ENCODE measurements around the gene ROR2. TPM values are rescaled to one million over a fixed set of nuclear protein-coding genes. Genes with fewer than 3 reads are reported as not detected.

Gene ROR2
- total and polyA plus RNA-seq, 4 donors = 2.7 to 32.3 (median 9.2) TPM

GRCh38 chr9:91572044-91572443 lies 378.0 kb downstream of the ROR2 start:
- Histone ChIP-seq H3K27me3 (ENCODE audit: control insufficient read depth in 3 of 3, insufficient read depth in 3 of 3, low read length in 2 of 3) (no peaks in the 10 kb centered on the region), H3K27ac (ENCODE audit: low read depth in 1 of 2, low read length in 1 of 2) (no peak overlapping the region), H3K4me1 (ENCODE audit: control insufficient read depth in 5 of 5, insufficient read depth in 5 of 5, low read length in 5 of 5) (no peaks in the 10 kb centered on the region), H3K36me3 (ENCODE audit: control insufficient read depth in 4 of 4, insufficient read depth in 4 of 4, low read length in 4 of 4) (no peaks in the 10 kb centered on the region), H3K4me3 (no peak overlapping the region), H3K9ac (ENCODE audit: insufficient read depth in 1 of 2, low read length in 2 of 2) (no peak overlapping the region), H3K9me3 (ENCODE audit: control insufficient read depth in 4 of 4, insufficient read depth in 3 of 4, low read length in 3 of 4) (peaks cover 0 to 10% (median 3%) of the 10 kb centered on the region in 4 donors)
- peak in 1 of 3 donors; percentile 25 for DNase-seq
- WGBS, 2 donors = 46 to 60% methylated on average over 4 of the region's 4 CpGs
- TF ChIP-seq, protein P1, sequence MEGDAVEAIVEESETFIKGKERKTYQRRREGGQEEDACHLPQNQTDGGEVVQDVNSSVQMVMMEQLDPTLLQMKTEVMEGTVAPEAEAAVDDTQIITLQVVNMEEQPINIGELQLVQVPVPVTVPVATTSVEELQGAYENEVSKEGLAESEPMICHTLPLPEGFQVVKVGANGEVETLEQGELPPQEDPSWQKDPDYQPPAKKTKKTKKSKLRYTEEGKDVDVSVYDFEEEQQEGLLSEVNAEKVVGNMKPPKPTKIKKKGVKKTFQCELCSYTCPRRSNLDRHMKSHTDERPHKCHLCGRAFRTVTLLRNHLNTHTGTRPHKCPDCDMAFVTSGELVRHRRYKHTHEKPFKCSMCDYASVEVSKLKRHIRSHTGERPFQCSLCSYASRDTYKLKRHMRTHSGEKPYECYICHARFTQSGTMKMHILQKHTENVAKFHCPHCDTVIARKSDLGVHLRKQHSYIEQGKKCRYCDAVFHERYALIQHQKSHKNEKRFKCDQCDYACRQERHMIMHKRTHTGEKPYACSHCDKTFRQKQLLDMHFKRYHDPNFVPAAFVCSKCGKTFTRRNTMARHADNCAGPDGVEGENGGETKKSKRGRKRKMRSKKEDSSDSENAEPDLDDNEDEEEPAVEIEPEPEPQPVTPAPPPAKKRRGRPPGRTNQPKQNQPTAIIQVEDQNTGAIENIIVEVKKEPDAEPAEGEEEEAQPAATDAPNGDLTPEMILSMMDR (IDR thresholded peaks at IDR 0.05; ENCODE audit: control extremely low read depth, extremely low read depth) = no peak
- no peak for ATAC-seq (ENCODE audit: insufficient read depth, low FRiP score)

DNA sequence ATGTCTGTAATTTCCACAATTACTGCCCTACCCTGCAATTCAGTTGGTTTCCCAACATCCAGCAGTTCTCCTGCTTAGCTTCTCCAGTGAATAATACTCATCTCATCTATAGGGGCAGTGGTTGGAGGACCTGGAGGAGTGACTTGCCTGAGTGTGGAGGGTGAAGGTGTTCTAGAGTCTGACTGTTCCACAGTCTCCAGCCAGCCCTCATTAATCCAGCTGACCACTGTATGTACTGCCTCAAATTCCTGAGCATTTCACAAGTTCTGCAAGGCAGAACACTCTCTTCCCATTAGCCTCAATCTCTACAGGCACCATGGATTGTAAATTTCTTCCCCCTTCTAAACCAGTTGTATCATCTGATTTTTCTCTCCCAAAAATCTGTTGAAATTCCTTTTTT lies 379.0 kb downstream of the ROR2 start:
- DNase-seq (no peak), ATAC-seq (ENCODE audit: insufficient read depth, low FRiP score) (no peak)
- H3K9ac ChIP-seq (ENCODE audit: insufficient read depth in 1 of 2, low read length in 2 of 2) = no peak overlapping the region
- TF ChIP-seq, protein P1 (IDR thresholded peaks at IDR 0.05; ENCODE audit: control extremely low read depth, extremely low read depth) = no peak
- H3K9me3 ChIP-seq (ENCODE audit: control insufficient read depth in 4 of 4, insufficient read depth in 3 of 4, low read length in 3 of 4) = peaks cover 0 to 10% (median 3%) of the 10 kb centered on the region in 4 donors
- no peaks in the 10 kb centered on the region for H3K4me1 ChIP-seq (ENCODE audit: control insufficient read depth in 5 of 5, insufficient read depth in 5 of 5, low read length in 5 of 5)
- no peaks in the 10 kb centered on the region for H3K27me3 ChIP-seq (ENCODE audit: control insufficient read depth in 3 of 3, insufficient read depth in 3 of 3, low read length in 2 of 3)
- H3K36me3 ChIP-seq (ENCODE audit: control insufficient read depth in 4 of 4, insufficient read depth in 4 of 4, low read length in 4 of 4) = no peaks in the 10 kb centered on the region
- H3K27ac ChIP-seq (ENCODE audit: low read depth in 1 of 2, low read length in 1 of 2) = no peak overlapping the region
- no peak overlapping the region for H3K4me3 ChIP-seq

GRCh38 chr9:91567642-91568274 lies 382.3 kb downstream of the ROR2 start:
- H3K4me1 ChIP-seq (ENCODE audit: control insufficient read depth in 5 of 5, insufficient read depth in 5 of 5, low read length in 5 of 5) = peaks cover 0 to 4% (median 0%) of the 10 kb centered on the region in 5 donors

More at GRCh38 chr9:91567642-91568274, 382.3 kb downstream of the ROR2 start:
- Histone ChIP-seq H3K9me3 (ENCODE audit: control insufficient read depth in 4 of 4, insufficient read depth in 3 of 4, low read length in 3 of 4) (peaks cover 0 to 7% (median 3%) of the 10 kb centered on the region in 4 donors), H3K27me3 (ENCODE audit: control insufficient read depth in 3 of 3, insufficient read depth in 3 of 3, low read length in 2 of 3) (no peaks in the 10 kb centered on the region), H3K27ac (ENCODE audit: low read depth in 1 of 2, low read length in 1 of 2) (no peak overlapping the region), H3K36me3 (ENCODE audit: control insufficient read depth in 4 of 4, insufficient read depth in 4 of 4, low read length in 4 of 4) (no peaks in the 10 kb centered on the region), H3K4me3 (no peak overlapping the region), H3K9ac (ENCODE audit: insufficient read depth in 1 of 2, low read length in 2 of 2) (no peak overlapping the region)
- TF ChIP-seq, protein P1 (IDR thresholded peaks at IDR 0.05; ENCODE audit: control extremely low read depth, extremely low read depth) = no peak
- ATAC-seq (ENCODE audit: insufficient read depth, low FRiP score) (no peak), DNase-seq (no peak)
- 78 to 84% methylated on average over 12 of the region's 12 CpGs for WGBS, 2 donors

All from lung (tissue), 12 donors.